ENCODE results near the gene TTLL11. TPM values are rescaled to one million over a fixed set of nuclear protein-coding genes. Genes with fewer than 3 reads are reported as not detected.
A peak's percentile ranks its signal among the peaks of the same experiment; 100 is the strongest.

The TTLL11 gene
- total RNA-seq, 4 donors from 2014 or later, result 15.1 to 42.6 (median 29.1) TPM

DNA sequence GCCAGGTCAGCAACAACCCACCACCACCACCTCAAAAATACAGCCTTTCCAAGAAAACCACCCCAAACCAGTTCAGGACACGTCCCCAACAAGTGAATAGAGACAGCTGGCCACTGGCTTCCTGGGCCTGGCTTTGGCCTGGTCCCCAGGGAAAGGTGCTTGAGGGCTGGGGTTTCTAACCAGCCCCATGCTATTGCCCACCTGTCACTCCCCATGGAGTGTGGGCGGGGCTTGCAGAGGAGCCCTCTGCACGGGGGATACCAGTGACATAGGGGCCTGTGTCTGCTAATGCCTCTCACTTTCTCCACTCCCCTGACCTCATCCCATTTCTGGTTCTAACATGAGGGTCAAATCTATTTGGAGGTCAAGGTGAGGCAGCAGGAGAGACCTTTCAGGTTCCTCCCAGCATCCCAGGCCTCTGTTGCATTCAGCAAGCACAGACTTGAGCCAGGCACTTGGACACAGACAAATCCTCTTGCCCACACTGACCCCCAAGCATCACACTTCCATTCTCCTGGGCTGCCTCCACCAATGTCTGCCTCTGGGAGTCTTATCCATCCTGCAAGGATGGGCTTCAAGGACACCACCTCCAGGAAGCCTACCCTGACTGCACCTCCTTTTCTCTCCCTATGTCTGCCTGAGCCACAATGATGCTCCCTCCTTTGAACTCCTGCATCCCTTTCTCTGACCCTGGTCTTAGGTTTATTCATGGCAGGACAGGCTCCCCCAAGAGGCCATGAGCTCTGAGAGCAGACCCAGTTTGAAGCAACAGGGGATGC is 16.1 kb upstream of the TTLL11 start:
- H3K27ac ChIP-seq, result peak overlapping the region in 1 of 4 donors; percentile 81
- TF ChIP-seq, protein P1, sequence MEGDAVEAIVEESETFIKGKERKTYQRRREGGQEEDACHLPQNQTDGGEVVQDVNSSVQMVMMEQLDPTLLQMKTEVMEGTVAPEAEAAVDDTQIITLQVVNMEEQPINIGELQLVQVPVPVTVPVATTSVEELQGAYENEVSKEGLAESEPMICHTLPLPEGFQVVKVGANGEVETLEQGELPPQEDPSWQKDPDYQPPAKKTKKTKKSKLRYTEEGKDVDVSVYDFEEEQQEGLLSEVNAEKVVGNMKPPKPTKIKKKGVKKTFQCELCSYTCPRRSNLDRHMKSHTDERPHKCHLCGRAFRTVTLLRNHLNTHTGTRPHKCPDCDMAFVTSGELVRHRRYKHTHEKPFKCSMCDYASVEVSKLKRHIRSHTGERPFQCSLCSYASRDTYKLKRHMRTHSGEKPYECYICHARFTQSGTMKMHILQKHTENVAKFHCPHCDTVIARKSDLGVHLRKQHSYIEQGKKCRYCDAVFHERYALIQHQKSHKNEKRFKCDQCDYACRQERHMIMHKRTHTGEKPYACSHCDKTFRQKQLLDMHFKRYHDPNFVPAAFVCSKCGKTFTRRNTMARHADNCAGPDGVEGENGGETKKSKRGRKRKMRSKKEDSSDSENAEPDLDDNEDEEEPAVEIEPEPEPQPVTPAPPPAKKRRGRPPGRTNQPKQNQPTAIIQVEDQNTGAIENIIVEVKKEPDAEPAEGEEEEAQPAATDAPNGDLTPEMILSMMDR (IDR thresholded peaks at IDR 0.05), result no peak
- TF ChIP-seq EP300 (IDR thresholded peaks at IDR 0.05) (no peak), POLR2A (IDR thresholded peaks at IDR 0.05) (no peak), POLR2AphosphoS5 (IDR thresholded peaks at IDR 0.05) (no peak)
- peaks cover 0 to 21% (median 11%) of the 10 kb centered on the region in 3 donors for H3K4me1 ChIP-seq
- 60 to 100% methylated on average over 1 to 3 of the region's 3 CpGs for WGBS, 2 donors (ENCODE audit: low coverage in 1 of 2)
- H3K36me3 ChIP-seq, result no peaks in the 10 kb centered on the region
- no peaks in the 10 kb centered on the region for H3K27me3 ChIP-seq
- no peak for ATAC-seq
- no peaks in the 10 kb centered on the region for H3K9me3 ChIP-seq
- H3K4me3 ChIP-seq, result no peak overlapping the region

GRCh38 chr9:122107291-122107805 is 14.2 kb upstream of the TTLL11 start:
- Histone ChIP-seq H3K4me3 (no peak overlapping the region), H3K36me3 (no peaks in the 10 kb centered on the region), H3K27me3 (no peaks in the 10 kb centered on the region), H3K27ac (peak overlapping the region in 3 of 4 donors; percentile 71 to 81 (median 75)), H3K9me3 (peaks cover 0 to 9% (median 0%) of the 10 kb centered on the region in 3 donors), H3K4me1 (peaks cover 0 to 21% (median 11%) of the 10 kb centered on the region in 3 donors)
- ATAC-seq, result peak; percentile 83
- WGBS, 2 donors (ENCODE audit: low coverage in 1 of 2), result 19 to 52% methylated on average over 6 of the region's 7 CpGs
- TF ChIP-seq, protein P1 (IDR thresholded peaks at IDR 0.05), result no peak
- TF ChIP-seq EP300 (IDR thresholded peaks at IDR 0.05) (no peak), POLR2AphosphoS5 (IDR thresholded peaks at IDR 0.05) (peak; percentile 35), POLR2A (IDR thresholded peaks at IDR 0.05) (no peak)

DNA sequence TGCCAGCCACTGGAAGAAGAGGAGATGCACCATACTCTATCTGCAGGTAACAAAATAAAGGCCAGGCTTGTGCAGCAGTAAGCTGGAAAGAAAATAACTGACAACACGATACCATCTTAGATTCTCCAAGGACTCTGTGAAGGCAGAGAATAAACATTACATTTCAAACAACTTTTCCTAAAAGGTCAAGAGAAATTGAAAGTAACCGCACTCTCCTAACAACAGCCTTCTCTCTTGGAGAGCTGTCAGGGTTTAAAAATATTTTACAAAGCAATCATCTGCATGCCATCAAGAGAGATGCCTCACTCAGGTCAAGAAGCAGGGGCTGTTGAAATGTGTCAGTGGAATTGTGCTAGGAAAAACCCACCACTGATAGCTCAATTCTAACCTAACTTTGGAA is 13.5 kb upstream of the TTLL11 start:
- no peaks in the 10 kb centered on the region for H3K27me3 ChIP-seq
- TF ChIP-seq, protein P1 (IDR thresholded peaks at IDR 0.05), result no peak
- TF ChIP-seq POLR2AphosphoS5 (IDR thresholded peaks at IDR 0.05) (no peak), EP300 (IDR thresholded peaks at IDR 0.05) (no peak), POLR2A (IDR thresholded peaks at IDR 0.05) (no peak)
- no peak for ATAC-seq
- peaks cover 0 to 21% (median 11%) of the 10 kb centered on the region in 3 donors for H3K4me1 ChIP-seq
- WGBS, 2 donors (ENCODE audit: low coverage in 1 of 2), result 21 to 27% methylated on average over 2 of the region's 2 CpGs
- peak overlapping the region in 3 of 4 donors; percentile 71 to 81 (median 75) for H3K27ac ChIP-seq
- peaks cover 0 to 9% (median 0%) of the 10 kb centered on the region in 3 donors for H3K9me3 ChIP-seq
- H3K4me3 ChIP-seq, result no peak overlapping the region
- H3K36me3 ChIP-seq, result no peaks in the 10 kb centered on the region

- Histone ChIP-seq H3K4me1 (peaks cover 0 to 29% (median 11%) of the 10 kb centered on the region in 3 donors), H3K4me3 (no peak overlapping the region), H3K27me3 (no peaks in the 10 kb centered on the region), H3K36me3 (no peaks in the 10 kb centered on the region), H3K27ac (no peak overlapping the region), H3K9me3 (peaks cover 0 to 9% (median 0%) of the 10 kb centered on the region in 3 donors)
- TF ChIP-seq POLR2A (IDR thresholded peaks at IDR 0.05) (no peak), EP300 (IDR thresholded peaks at IDR 0.05) (no peak), POLR2AphosphoS5 (IDR thresholded peaks at IDR 0.05) (no peak)
- TF ChIP-seq, protein P1 (IDR thresholded peaks at IDR 0.05), result no peak
- no peak for ATAC-seq
- WGBS, 2 donors (ENCODE audit: low coverage in 1 of 2), result 91 to 100% methylated on average over 1 of the region's 1 CpG
Measured at GRCh38 chr9:122103985-122104384, 10.9 kb upstream of the TTLL11 start.

All from gastroesophageal sphincter (tissue), 4 donors.